Lower lobe of right lung (tissue), 2 donors: ENCODE data around the gene RPP30. TPM values are rescaled to one million over a fixed set of nuclear protein-coding genes. Genes with fewer than 3 reads are reported as not detected.
"Not testable (repeated sequence)": the region's sequence is repeated elsewhere in the genome, so short reads cannot be mapped to it uniquely, and the experiment has no call there.

Source experiments
- ATAC-seq, 2 donors: fragments of 200-7000 bp; cut with Tn5 transposase; one replicate each; pipeline ENCODE4 v1.9.1; 2020 to 2022; ENCODE audit warnings: mild to moderate bottlenecking in 2 of 2, moderate library complexity in 2 of 2
- DNase-seq: peaks from one replicate; pipeline ENCODE4 v3.0.0-alpha.2; 2020
- H3K27ac ChIP-seq: fragments of 200-600 bp; one replicate; pipeline ENCODE4 v1.8.0; 2022
- H3K27me3 ChIP-seq: fragments of 200-600 bp; one replicate; pipeline ENCODE4 v1.8.0; 2022; ENCODE audit warnings: low read depth
- H3K36me3 ChIP-seq: fragments of 200-600 bp; one replicate; pipeline ENCODE4 v1.8.0; 2022; ENCODE audit warnings: mild to moderate bottlenecking
- H3K4me1 ChIP-seq: fragments of 200-600 bp; one replicate; pipeline ENCODE4 v1.8.0; 2022
- H3K4me3 ChIP-seq: fragments of 200-600 bp; one replicate; pipeline ENCODE4 v1.8.0; 2022; ENCODE audit warnings: mild to moderate bottlenecking
- H3K9me3 ChIP-seq: fragments of 200-600 bp; one replicate; pipeline ENCODE4 v1.8.0; 2022
- intact Hi-C: fragments of 100-400 bp; cut with DNase I; formaldehyde crosslinking; loops from one replicate; pipeline ENCODE4 v1.11.0; 2022
- total RNA-seq: library from RNA; stranded (reverse); fragmentation: NEBNext Ultra II Directional; extraction: Animal tissue kit (Norgen Biotek cat#: 25700); gene quantifications from one replicate; pipeline ENCODE4 v1.2.1, GENCODE V29; 2021
- TF ChIP-seq, protein P1 (sequence below): fragments of 200-600 bp; IDR thresholded peaks from one replicate; pipeline ENCODE4 v1.8.0; 2022; ENCODE audit warnings: antibody characterized with exemption, mild to moderate bottlenecking
- donor health status: DM: no; HTN: yes; CAD: no; lungs with severe emphysema.

The RPP30 gene
- total RNA-seq, 1 donor from 2014 or later = 28.2 TPM

DNA sequence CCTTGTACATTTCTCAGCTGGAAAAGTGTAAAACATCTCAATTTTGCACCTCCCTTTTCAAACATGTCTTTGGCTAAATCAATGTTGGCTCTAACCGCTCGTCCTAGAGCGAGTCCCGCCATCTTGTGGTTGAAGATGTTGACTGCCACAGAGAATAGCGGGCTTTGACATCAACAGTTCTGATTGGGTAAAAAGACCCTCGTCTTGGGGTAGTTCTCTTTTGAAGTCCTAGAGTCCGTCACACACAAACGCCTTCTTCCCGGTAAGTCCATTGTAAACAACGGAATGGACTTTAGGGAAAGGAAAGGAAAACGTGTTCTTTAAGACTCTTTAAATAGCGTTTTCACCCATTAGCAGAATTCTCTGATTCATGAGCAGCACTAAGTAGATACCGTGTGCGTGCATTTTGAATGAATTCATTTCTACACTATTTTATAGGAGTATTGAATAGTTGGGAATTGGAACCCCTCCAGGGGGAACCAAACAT, 452 bp upstream of the RPP30 start:
- H3K9me3 ChIP-seq = no peaks in the 10 kb centered on the region
- intact Hi-C loops = no loop called here
- peak overlapping the region; percentile 78 for H3K27ac ChIP-seq
- peak; percentile 73 to 81 for ATAC-seq
- TF ChIP-seq, protein P1, sequence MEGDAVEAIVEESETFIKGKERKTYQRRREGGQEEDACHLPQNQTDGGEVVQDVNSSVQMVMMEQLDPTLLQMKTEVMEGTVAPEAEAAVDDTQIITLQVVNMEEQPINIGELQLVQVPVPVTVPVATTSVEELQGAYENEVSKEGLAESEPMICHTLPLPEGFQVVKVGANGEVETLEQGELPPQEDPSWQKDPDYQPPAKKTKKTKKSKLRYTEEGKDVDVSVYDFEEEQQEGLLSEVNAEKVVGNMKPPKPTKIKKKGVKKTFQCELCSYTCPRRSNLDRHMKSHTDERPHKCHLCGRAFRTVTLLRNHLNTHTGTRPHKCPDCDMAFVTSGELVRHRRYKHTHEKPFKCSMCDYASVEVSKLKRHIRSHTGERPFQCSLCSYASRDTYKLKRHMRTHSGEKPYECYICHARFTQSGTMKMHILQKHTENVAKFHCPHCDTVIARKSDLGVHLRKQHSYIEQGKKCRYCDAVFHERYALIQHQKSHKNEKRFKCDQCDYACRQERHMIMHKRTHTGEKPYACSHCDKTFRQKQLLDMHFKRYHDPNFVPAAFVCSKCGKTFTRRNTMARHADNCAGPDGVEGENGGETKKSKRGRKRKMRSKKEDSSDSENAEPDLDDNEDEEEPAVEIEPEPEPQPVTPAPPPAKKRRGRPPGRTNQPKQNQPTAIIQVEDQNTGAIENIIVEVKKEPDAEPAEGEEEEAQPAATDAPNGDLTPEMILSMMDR = peak; percentile 41
- peak overlapping the region; percentile 76 for H3K4me3 ChIP-seq
- peaks cover 21% of the 10 kb centered on the region for H3K4me1 ChIP-seq
- H3K27me3 ChIP-seq = peaks cover 7% of the 10 kb centered on the region
- no peak for DNase-seq
- H3K36me3 ChIP-seq = peaks cover 15% of the 10 kb centered on the region

DNA sequence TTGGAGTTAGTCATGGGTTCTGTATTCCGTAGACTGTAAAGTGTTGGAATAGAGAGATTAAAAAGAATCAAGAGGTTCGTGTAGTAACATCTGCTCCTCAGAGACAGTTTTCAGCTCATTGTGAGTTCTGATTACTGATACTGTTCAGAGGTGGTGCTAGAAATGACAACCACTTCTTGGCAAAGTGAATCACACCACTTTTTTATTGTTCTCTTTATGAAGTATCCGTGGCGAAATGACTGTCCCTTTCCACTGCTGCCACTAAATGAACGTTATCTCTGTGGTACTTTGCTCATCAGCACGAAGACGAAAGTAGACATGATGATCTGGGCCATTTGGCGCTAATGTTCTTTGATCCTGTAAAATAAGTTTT, 860 bp downstream of the RPP30 start:
- intact Hi-C loops = no loop called here
- Histone ChIP-seq H3K9me3 (no peaks in the 10 kb centered on the region), H3K27ac (peak overlapping the region; percentile 78), H3K4me3 (peak overlapping the region; percentile 76), H3K36me3 (peaks cover 28% of the 10 kb centered on the region), H3K4me1 (peaks cover 21% of the 10 kb centered on the region), H3K27me3 (no peaks in the 10 kb centered on the region)
- ATAC-seq (no peak), DNase-seq (no peak)
- TF ChIP-seq, protein P1 = no peak

DNA sequence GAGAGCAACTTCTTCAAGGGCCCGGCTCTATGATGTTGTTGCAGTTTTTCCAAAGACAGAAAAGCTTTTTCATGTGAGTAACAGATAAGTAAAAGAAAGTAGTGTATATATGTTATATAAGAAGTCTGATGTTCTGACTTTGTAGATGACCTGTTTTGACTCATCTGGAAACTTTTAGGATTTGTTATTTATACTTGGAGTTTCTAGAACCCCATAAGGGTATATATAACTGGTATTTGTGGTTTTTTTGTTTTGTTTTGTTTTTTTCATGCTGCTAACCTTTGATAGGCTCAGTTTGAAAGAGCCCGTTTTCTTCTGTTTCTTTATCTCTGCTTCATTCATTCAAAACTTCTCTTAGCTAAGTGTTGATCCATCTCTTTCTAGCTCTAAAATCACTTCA, 7.3 kb downstream of the RPP30 start:
- DNase-seq = no peak
- Histone ChIP-seq H3K36me3 (peaks cover 68% of the 10 kb centered on the region), H3K27ac (no peak overlapping the region), H3K9me3 (no peaks in the 10 kb centered on the region), H3K27me3 (no peaks in the 10 kb centered on the region), H3K4me3 (no peak overlapping the region), H3K4me1 (no peaks in the 10 kb centered on the region)
- TF ChIP-seq, protein P1 = no peak
- ATAC-seq = no peak
- intact Hi-C loops = no loop called here

DNA sequence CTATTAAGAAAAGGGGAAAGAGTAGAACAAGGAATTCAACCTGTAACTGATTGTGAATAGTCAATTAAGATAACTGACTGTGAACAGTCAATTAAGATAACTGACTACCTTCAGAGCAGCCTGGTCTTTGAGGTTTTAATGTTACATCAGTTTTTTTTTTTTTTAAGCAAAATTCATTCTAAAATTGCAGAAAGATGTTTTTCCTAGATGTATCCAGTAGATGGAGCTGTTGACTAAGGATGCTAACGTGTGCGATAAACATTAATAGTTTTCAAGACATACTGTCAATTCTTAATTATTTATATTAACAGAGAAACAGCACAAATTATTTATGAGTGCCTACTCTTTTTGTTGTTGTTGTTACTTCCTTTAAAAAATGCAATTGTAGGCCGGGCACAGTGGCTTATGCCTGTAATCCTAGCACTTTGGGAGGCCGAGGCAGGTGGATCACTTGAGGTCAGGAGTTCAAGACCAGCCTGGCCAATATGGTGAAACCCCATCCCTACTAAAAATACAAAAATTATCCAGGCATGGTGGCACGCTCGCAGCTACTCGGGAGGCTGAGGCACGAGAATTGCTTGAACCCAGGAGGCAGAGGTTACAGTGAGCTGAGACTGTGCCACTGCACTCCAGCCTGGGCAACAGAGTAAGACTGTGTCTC, 8.4 kb downstream of the RPP30 start:
- H3K27me3 ChIP-seq, ATAC-seq, intact Hi-C loops, H3K4me1 ChIP-seq, H3K27ac ChIP-seq, H3K4me3 ChIP-seq, DNase-seq, H3K9me3 ChIP-seq: not testable (repeated sequence)
- peaks cover 74% of the 10 kb centered on the region for H3K36me3 ChIP-seq
- TF ChIP-seq, protein P1 = peak; percentile 70

DNA sequence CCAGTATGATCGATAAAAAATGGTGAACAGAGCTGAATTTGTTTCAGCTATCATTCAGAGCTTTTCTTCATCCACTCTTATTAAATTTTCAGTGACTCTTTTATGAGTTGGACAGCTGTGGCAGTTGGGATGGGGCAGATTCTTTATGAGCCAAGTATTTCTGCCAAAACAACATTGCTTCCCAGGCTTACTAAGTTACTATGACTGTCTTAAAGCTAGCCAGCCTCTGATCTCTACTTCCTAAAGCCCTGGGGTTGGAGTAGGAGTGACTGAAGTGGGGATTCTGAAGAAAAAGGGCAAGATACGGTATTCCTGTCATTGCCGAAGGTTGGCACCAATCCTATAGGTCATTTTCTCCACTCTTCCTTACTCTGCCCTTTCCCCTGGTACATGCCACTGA, 12.7 kb downstream of the RPP30 start:
- Histone ChIP-seq H3K4me1 (no peaks in the 10 kb centered on the region), H3K27me3 (no peaks in the 10 kb centered on the region), H3K36me3 (peaks cover 74% of the 10 kb centered on the region), H3K9me3 (no peaks in the 10 kb centered on the region), H3K27ac (no peak overlapping the region), H3K4me3 (no peak overlapping the region)
- intact Hi-C loops = no loop called here
- DNase-seq (no peak), ATAC-seq (no peak)
- TF ChIP-seq, protein P1 = no peak
